ENCODE measurements around the gene MORC4.
A peak's percentile ranks its signal among the peaks of the same experiment; 100 is the strongest.

The MORC4 gene

GRCh38 chrX:107000013-107000515, at the start of gene MORC4:
Gene MORC4, minus strand, starts transcription at chrX:107000212. Its CDS starts 243 bp downstream, at chrX:106999969.
- peak; percentile 47 for DNase-seq (ENCODE audit: low read depth)
- H3K4me3 ChIP-seq (ENCODE audit: low read depth, low read length) = peak within 1 kb of the TSS; percentile 28
- TF ChIP-seq CTCF (IDR thresholded peaks at IDR 0.05; ENCODE audit: insufficient read depth, low read depth, low read length, missing control alignments) = no peak

GRCh38 chrX:107047622-107048021, 47.6 kb upstream of the MORC4 start:
- TF ChIP-seq CTCF (IDR thresholded peaks at IDR 0.05; ENCODE audit: insufficient read depth, low read depth, low read length, missing control alignments) = no peak
- DNase-seq (ENCODE audit: low read depth) = no peak
- H3K4me3 ChIP-seq (ENCODE audit: low read depth, low read length) = no peak overlapping the region

- no peak for DNase-seq (ENCODE audit: low read depth)
- no peak overlapping the region for H3K4me3 ChIP-seq (ENCODE audit: low read depth, low read length)
- TF ChIP-seq CTCF (IDR thresholded peaks at IDR 0.05; ENCODE audit: insufficient read depth, low read depth, low read length, missing control alignments) = no peak
Observed at GRCh38 chrX:107029752-107030151, 29.7 kb upstream of the MORC4 start.

GRCh38 chrX:107025545-107025944, 25.5 kb upstream of the MORC4 start:
- peak; percentile 37 for TF ChIP-seq CTCF (IDR thresholded peaks at IDR 0.05; ENCODE audit: insufficient read depth, low read depth, low read length, missing control alignments)
- no peak overlapping the region for H3K4me3 ChIP-seq (ENCODE audit: low read depth, low read length)
- peak; percentile 20 for DNase-seq (ENCODE audit: low read depth)

GRCh38 chrX:107014936-107015335, 14.9 kb upstream of the MORC4 start:
- TF ChIP-seq CTCF (IDR thresholded peaks at IDR 0.05; ENCODE audit: insufficient read depth, low read depth, low read length, missing control alignments) = no peak
- H3K4me3 ChIP-seq (ENCODE audit: low read depth, low read length) = no peak overlapping the region
- no peak for DNase-seq (ENCODE audit: low read depth)

GRCh38 chrX:107008034-107008433, 8.0 kb upstream of the MORC4 start:
- DNase-seq (ENCODE audit: low read depth) = no peak
- TF ChIP-seq CTCF (IDR thresholded peaks at IDR 0.05; ENCODE audit: insufficient read depth, low read depth, low read length, missing control alignments) = no peak
- no peak overlapping the region for H3K4me3 ChIP-seq (ENCODE audit: low read depth, low read length)
